ENCODE data around the gene TRERF1.

The TRERF1 gene

GRCh38 chr6:42271834-42272805 lies 179.6 kb downstream of the TRERF1 start:
- no peak for DNase-seq (ENCODE audit: low spot score)

GRCh38 chr6:42269974-42270510 lies 181.7 kb downstream of the TRERF1 start:
- no peak for DNase-seq (ENCODE audit: low spot score)

- no peak for DNase-seq (ENCODE audit: low spot score)
Observed at GRCh38 chr6:42269553-42269952, 182.2 kb downstream of the TRERF1 start.

- DNase-seq (ENCODE audit: low spot score), result no peak
Observed at GRCh38 chr6:42268835-42269204, 182.9 kb downstream of the TRERF1 start.

- DNase-seq (ENCODE audit: low spot score), result no peak
Observed at GRCh38 chr6:42268016-42268834, 183.5 kb downstream of the TRERF1 start.

GRCh38 chr6:42266538-42266937 lies 185.2 kb downstream of the TRERF1 start:
- DNase-seq (ENCODE audit: low spot score), result no peak

- DNase-seq (ENCODE audit: low spot score), result no peak
Observed at GRCh38 chr6:42264852-42265390, 186.8 kb downstream of the TRERF1 start.

- DNase-seq (ENCODE audit: low spot score), result no peak
Observed at GRCh38 chr6:42264162-42264851, 187.4 kb downstream of the TRERF1 start.

GRCh38 chr6:42263165-42263728 lies 188.5 kb downstream of the TRERF1 start:
- DNase-seq (ENCODE audit: low spot score), result no peak

- no peak for DNase-seq (ENCODE audit: low spot score)
Observed at GRCh38 chr6:42260972-42261371, 190.8 kb downstream of the TRERF1 start.

GRCh38 chr6:42260396-42260888 lies 191.3 kb downstream of the TRERF1 start:
- DNase-seq (ENCODE audit: low spot score), result no peak

GRCh38 chr6:42259841-42260395 lies 191.8 kb downstream of the TRERF1 start:
- DNase-seq (ENCODE audit: low spot score), result no peak

GRCh38 chr6:42259286-42259685 lies 192.4 kb downstream of the TRERF1 start:
- no peak for DNase-seq (ENCODE audit: low spot score)

- DNase-seq (ENCODE audit: low spot score), result no peak
Observed at GRCh38 chr6:42257614-42258013, 194.1 kb downstream of the TRERF1 start.

GRCh38 chr6:42257063-42257462 lies 194.7 kb downstream of the TRERF1 start:
- no peak for DNase-seq (ENCODE audit: low spot score)

- DNase-seq (ENCODE audit: low spot score), result no peak
Observed at GRCh38 chr6:42255050-42255449, 196.7 kb downstream of the TRERF1 start.

- DNase-seq (ENCODE audit: low spot score), result no peak
Observed at GRCh38 chr6:42254505-42254904, 197.2 kb downstream of the TRERF1 start.

- DNase-seq (ENCODE audit: low spot score), result no peak
Observed at GRCh38 chr6:42251911-42252637, 199.7 kb downstream of the TRERF1 start.

- DNase-seq (ENCODE audit: low spot score), result no peak
Observed at GRCh38 chr6:42251500-42251899, 200.2 kb downstream of the TRERF1 start.

GRCh38 chr6:42250274-42250931 lies 201.3 kb downstream of the TRERF1 start:
- DNase-seq (ENCODE audit: low spot score), result no peak
